HepG2 (cell line): ENCODE measurements around the gene ENO1. TPM values are rescaled to one million over a fixed set of nuclear protein-coding genes. Genes with fewer than 3 reads are reported as not detected.
A peak's percentile ranks its signal among the peaks of the same experiment; 100 is the strongest.

Source experiments
- CBX2 ChIP-seq, 2 experiments: fragments of 200-600 bp in 1 of 2; sonication (generic); formaldehyde crosslinking in 1 of 2; IDR thresholded peaks; 2 replicates each; pipeline versions ENCODE4 v1.7.0 to v1.8.1; 2018 to 2022; ENCODE audit warnings: low read depth in 2 of 2, low read length in 1 of 2, mild to moderate bottlenecking in 1 of 2, missing genetic modification reagents in 1 of 2
- HMG20A ChIP-seq: IDR thresholded peaks from 2 replicates; pipeline ENCODE4 v1.6.1; 2016; ENCODE audit warnings: borderline replicate concordance
- MAZ ChIP-seq, 2 experiments: sonication (generic) in 1 of 2; formaldehyde crosslinking in 1 of 2; IDR thresholded peaks; 2 replicates each; pipeline versions ENCODE4 v1.5.0 to v1.6.1; 2012 to 2020; ENCODE audit warnings: low read depth in 2 of 2, mild to moderate bottlenecking in 2 of 2, borderline replicate concordance in 1 of 2, improper control_type of control experiment in 1 of 2, low read length in 1 of 2, missing genetic modification reagents in 1 of 2, moderate library complexity in 1 of 2
- MBNL3 ChIP-seq: fragments of 250-450 bp; sonication (Bioruptor Pico); conservative IDR thresholded peaks from 2 replicates; pipeline ENCODE4 v1.8.0; 2022; ENCODE audit warnings: mild to moderate bottlenecking, inconsistent platforms
- MEIS1 ChIP-seq: sonication (generic); formaldehyde crosslinking; IDR thresholded peaks from 2 replicates; pipeline ENCODE4 v1.9.0; 2021; ENCODE audit warnings: mild to moderate bottlenecking, missing genetic modification reagents, moderate library complexity, borderline replicate concordance
- NFRKB ChIP-seq: fragments of 450-650 bp; IDR thresholded peaks from 2 replicates; pipeline ENCODE4 v1.6.1; 2017
- NONO ChIP-seq, 2 experiments: fragments of 450-650 bp in 1 of 2; sonication (generic) in 1 of 2; formaldehyde crosslinking in 1 of 2; IDR thresholded peaks in 1 of 2; conservative IDR thresholded peaks in 1 of 2; 2 replicates each; pipeline versions ENCODE4 v1.6.1 to v1.8.0; 2017 to 2022; ENCODE audit warnings: mild to moderate bottlenecking in 1 of 2, missing genetic modification reagents in 1 of 2, moderate library complexity in 1 of 2
- ZFY ChIP-seq: sonication (generic); formaldehyde crosslinking; IDR thresholded peaks from 2 replicates; pipeline ENCODE4 v1.4.0; 2020; ENCODE audit warnings: missing genetic modification reagents
- ZNF383 ChIP-seq: sonication (generic); formaldehyde crosslinking; IDR thresholded peaks from 2 replicates; pipeline ENCODE4 v1.4.0; 2020; ENCODE audit warnings: missing genetic modification reagents, mild to moderate bottlenecking, borderline replicate concordance
- ZNF569 ChIP-seq: sonication (generic); formaldehyde crosslinking; IDR thresholded peaks from 2 replicates; pipeline ENCODE4 v1.5.0; 2020; ENCODE audit warnings: mild to moderate bottlenecking, missing genetic modification reagents, moderate library complexity, borderline replicate concordance
- ZNF605 ChIP-seq: sonication (generic); formaldehyde crosslinking; IDR thresholded peaks from 2 replicates; pipeline ENCODE4 v1.8.0; 2022; ENCODE audit warnings: mild to moderate bottlenecking, missing genetic modification reagents
- ZNF746 ChIP-seq: sonication (generic); formaldehyde crosslinking; IDR thresholded peaks from 2 replicates; pipeline ENCODE4 v1.8.0; 2022; ENCODE audit warnings: mild to moderate bottlenecking, missing genetic modification reagents
- ZNF768 ChIP-seq: sonication (generic); formaldehyde crosslinking; IDR thresholded peaks from 2 replicates; pipeline ENCODE4 v1.4.0; 2020; ENCODE audit warnings: missing genetic modification reagents
- polyA plus RNA-seq, 8 experiments: library from polyadenylated mRNA; depleted of rRNA in 3 of 8; stranded (reverse) in 7 of 8; unstranded in 1 of 8; fragments of >200 nt; fragmentation: Illumina TruSeq in 4 of 8; extraction: Trizol in 4 of 8; gene quantifications; 2 replicates each; pipeline versions ENCODE4 v1.2.1 to v1.2.3, GENCODE V29; 2011 to 2016; ENCODE audit warnings: low read depth in 4 of 8, missing spikeins in 1 of 8, mixed read lengths in 1 of 8; ENCODE audit not compliant: insufficient read depth in 1 of 8
- total RNA-seq, 5 experiments: library from RNA; depleted of rRNA; stranded (reverse); fragments of >200 nt; fragmentation: Illumina TruSeq; extraction: Trizol; gene quantifications; 2 replicates each; pipeline ENCODE4 v1.2.3, GENCODE V29; 2016; ENCODE audit warnings: low read depth in 1 of 5
- TF ChIP-seq, protein P1 (sequence below): sonication (generic); formaldehyde crosslinking; IDR thresholded peaks from one replicate; pipeline ENCODE4 v1.5.1; 2020; ENCODE audit warnings: mild to moderate bottlenecking, missing genetic modification reagents; ENCODE audit errors: not compliant biosample characterization
- TF ChIP-seq, protein P2 (sequence below): sonication (generic); formaldehyde crosslinking; conservative IDR thresholded peaks from 2 replicates; pipeline ENCODE4 v1.4.0; 2020; ENCODE audit warnings: missing genetic modification reagents
- TF ChIP-seq, protein P3 (sequence below): sonication (generic); formaldehyde crosslinking; IDR thresholded peaks from 2 replicates; pipeline ENCODE4 v1.8.0; 2022; ENCODE audit warnings: missing genetic modification reagents, mild to moderate bottlenecking, inconsistent platforms, borderline replicate concordance

Gene ENO1
- total and polyA plus RNA-seq, 2 of the 13 experiments (the other 11 are each of a cell fraction or from before 2014, with no cell fraction given), result 1,559 to 3,103 TPM

DNA sequence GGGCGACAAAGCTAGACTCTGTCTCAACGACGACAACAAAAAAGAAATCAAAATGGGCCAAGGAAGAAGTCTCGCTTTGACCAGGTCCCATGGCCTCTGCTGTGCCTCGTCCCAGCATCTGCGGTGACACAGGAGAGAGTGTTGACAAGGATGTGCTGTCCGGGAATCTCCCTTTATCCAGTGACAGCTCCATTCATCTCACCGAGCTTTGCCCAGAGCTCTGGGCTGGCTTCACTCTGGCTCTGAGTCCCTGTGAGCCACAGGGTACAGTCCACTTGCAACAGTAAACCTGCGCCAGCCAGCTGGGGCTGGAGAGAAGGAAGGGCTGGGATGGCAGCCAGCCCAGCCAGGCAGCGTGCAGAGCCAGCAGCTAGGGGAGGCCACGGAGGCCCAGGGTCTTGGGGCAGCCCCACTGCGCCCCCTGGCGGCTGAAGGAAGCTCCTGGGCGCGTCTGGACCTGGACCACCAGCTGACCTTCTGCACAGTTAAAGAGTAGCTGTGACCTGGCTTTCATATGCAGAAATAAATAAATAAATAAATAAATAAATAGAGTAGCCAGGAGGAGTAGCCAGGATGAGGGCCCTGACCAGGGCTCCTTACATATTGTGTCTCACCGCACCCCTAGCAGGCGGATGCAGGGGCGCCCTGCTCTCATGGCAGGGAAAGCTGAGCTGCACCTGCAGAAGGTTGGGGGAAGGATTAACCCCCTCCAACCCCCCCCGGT is 29.7 kb downstream of the ENO1 start (continued):
- no peak for TF ChIP-seq MAZ (IDR thresholded peaks at IDR 0.05; ENCODE audit: borderline replicate concordance, low read depth, low read length)
- no peak for TF ChIP-seq MAZ (CRISPR knock-in tag; IDR thresholded peaks at IDR 0.05; ENCODE audit: low read depth)
- TF ChIP-seq ZNF569 (CRISPR knock-in tag), result no peak
- TF ChIP-seq, protein P1, sequence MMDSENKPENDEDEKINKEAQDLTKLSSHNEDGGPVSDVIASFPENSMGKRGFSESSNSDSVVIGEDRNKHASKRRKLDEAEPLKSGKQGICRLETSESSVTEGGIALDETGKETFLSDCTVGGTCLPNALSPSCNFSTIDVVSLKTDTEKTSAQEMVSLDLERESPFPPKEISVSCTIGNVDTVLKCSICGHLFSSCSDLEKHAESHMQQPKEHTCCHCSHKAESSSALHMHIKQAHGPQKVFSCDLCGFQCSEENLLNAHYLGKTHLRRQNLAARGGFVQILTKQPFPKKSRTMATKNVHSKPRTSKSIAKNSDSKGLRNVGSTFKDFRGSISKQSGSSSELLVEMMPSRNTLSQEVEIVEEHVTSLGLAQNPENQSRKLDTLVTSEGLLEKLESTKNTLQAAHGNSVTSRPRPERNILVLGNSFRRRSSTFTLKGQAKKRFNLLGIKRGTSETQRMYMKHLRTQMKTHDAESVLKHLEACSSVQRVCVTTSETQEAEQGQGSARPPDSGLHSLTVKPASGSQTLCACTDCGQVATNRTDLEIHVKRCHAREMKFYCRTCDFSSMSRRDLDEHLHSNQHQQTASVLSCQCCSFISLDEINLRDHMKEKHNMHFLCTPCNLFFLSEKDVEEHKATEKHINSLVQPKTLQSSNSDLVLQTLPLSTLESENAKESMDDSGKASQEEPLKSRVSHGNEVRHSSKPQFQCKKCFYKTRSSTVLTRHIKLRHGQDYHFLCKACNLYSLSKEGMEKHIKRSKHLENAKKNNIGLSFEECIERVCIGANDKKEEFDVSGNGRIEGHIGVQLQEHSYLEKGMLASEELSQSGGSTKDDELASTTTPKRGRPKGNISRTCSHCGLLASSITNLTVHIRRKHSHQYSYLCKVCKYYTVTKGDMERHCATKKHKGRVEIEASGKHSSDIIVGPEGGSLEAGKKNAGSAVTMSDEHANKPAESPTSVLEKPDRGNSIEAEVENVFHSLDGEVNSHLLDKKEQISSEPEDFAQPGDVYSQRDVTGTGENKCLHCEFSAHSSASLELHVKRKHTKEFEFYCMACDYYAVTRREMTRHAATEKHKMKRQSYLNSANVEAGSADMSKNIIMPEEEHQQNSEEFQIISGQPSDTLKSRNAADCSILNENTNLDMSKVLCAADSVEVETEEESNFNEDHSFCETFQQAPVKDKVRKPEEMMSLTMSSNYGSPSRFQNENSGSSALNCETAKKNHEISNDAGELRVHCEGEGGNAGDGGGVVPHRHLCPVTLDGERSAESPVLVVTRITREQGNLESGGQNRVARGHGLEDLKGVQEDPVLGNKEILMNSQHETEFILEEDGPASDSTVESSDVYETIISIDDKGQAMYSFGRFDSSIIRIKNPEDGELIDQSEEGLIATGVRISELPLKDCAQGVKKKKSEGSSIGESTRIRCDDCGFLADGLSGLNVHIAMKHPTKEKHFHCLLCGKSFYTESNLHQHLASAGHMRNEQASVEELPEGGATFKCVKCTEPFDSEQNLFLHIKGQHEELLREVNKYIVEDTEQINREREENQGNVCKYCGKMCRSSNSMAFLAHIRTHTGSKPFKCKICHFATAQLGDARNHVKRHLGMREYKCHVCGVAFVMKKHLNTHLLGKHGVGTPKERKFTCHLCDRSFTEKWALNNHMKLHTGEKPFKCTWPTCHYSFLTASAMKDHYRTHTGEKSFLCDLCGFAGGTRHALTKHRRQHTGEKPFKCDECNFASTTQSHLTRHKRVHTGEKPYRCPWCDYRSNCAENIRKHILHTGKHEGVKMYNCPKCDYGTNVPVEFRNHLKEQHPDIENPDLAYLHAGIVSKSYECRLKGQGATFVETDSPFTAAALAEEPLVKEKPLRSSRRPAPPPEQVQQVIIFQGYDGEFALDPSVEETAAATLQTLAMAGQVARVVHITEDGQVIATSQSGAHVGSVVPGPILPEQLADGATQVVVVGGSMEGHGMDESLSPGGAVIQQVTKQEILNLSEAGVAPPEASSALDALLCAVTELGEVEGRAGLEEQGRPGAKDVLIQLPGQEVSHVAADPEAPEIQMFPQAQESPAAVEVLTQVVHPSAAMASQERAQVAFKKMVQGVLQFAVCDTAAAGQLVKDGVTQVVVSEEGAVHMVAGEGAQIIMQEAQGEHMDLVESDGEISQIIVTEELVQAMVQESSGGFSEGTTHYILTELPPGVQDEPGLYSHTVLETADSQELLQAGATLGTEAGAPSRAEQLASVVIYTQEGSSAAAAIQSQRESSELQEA, result no peak
- TF ChIP-seq NONO (IDR thresholded peaks at IDR 0.05), result no peak
- TF ChIP-seq NONO (CRISPR knock-in tag; conservative IDR thresholded peaks at IDR 0.05), result peak; percentile 66; the same call in 1 of the 2 replicates
- TF ChIP-seq CBX2 (IDR thresholded peaks at IDR 0.05; ENCODE audit: low read depth, low read length), result no peak
- no peak for TF ChIP-seq CBX2 (CRISPR knock-in tag; IDR thresholded peaks at IDR 0.05; ENCODE audit: low read depth)
- TF ChIP-seq MBNL3 (CRISPR knock-in tag), result no peak
- TF ChIP-seq ZNF768 (CRISPR knock-in tag), result peak; percentile 80; the same call in 1 of the 2 replicates
- TF ChIP-seq HMG20A (CRISPR knock-in tag), result peak; percentile 48; the same call in 1 of the 2 replicates
- TF ChIP-seq, protein P2, sequence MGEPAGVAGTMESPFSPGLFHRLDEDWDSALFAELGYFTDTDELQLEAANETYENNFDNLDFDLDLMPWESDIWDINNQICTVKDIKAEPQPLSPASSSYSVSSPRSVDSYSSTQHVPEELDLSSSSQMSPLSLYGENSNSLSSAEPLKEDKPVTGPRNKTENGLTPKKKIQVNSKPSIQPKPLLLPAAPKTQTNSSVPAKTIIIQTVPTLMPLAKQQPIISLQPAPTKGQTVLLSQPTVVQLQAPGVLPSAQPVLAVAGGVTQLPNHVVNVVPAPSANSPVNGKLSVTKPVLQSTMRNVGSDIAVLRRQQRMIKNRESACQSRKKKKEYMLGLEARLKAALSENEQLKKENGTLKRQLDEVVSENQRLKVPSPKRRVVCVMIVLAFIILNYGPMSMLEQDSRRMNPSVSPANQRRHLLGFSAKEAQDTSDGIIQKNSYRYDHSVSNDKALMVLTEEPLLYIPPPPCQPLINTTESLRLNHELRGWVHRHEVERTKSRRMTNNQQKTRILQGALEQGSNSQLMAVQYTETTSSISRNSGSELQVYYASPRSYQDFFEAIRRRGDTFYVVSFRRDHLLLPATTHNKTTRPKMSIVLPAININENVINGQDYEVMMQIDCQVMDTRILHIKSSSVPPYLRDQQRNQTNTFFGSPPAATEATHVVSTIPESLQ, result 0 out of 2 replicates have a peak, but pooled peaks have one; percentile 71
- TF ChIP-seq MEIS1 (CRISPR knock-in tag), result no peak
- TF ChIP-seq ZNF746 (CRISPR knock-in tag), result no peak
- TF ChIP-seq, protein P3, sequence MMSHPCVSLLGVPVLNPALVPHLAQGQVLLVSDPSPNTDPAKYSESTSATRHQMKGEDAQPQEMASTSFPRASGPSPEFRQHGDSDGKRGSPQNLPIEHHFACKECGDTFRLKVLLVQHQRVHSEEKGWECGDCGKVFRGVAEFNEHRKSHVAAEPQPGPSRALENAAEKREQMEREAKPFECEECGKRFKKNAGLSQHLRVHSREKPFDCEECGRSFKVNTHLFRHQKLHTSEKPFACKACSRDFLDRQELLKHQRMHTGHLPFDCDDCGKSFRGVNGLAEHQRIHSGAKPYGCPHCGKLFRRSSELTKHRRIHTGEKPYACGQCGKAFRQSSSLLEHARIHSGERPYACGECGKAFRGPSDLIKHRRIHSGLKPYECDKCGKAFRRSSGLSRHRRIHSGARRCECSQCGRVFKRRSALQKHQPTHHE (CRISPR knock-in tag), result no peak
- no peak for TF ChIP-seq NFRKB
- TF ChIP-seq ZNF605, result no peak; the same call in 1 of the 2 replicates
- TF ChIP-seq ZFY, result peak; percentile 49
- no peak for TF ChIP-seq ZNF383 (CRISPR knock-in tag)
